NCI-H1048 (cell line): Measurements from ENCODE around the gene PLA2G6.
"Not testable (repeated sequence)": the region's sequence is repeated elsewhere in the genome, so short reads cannot be mapped to it uniquely, and the experiment has no call there.

Experiments used
- DNase-seq: peaks from one replicate; lab custom pipeline; 2025; lab: John Stamatoyannopoulos, UW

PLA2G6 gene

GRCh38 chr22:38129021-38129420 lies 52.6 kb downstream of the PLA2G6 start:
- no peak for DNase-seq

- DNase-seq, result no peak
These were observed 53.8 kb downstream of the PLA2G6 start for GRCh38 chr22:38127869-38128268.

GRCh38 chr22:38126928-38127668 lies 54.5 kb downstream of the PLA2G6 start:
- no peak for DNase-seq

GRCh38 chr22:38125751-38126201 lies 55.9 kb downstream of the PLA2G6 start:
- no peak for DNase-seq

GRCh38 chr22:38125038-38125610 lies 56.5 kb downstream of the PLA2G6 start:
- DNase-seq, result no peak

GRCh38 chr22:38124236-38124974 lies 57.2 kb downstream of the PLA2G6 start:
- DNase-seq, result no peak

GRCh38 chr22:38122616-38123015 lies 59.0 kb downstream of the PLA2G6 start:
- no peak for DNase-seq

- DNase-seq, result no peak
These were observed 61.1 kb downstream of the PLA2G6 start for GRCh38 chr22:38120359-38121110.

- not testable (repeated sequence) for DNase-seq
These were observed 62.9 kb downstream of the PLA2G6 start for GRCh38 chr22:38118747-38119146.

GRCh38 chr22:38118182-38118581 lies 63.4 kb downstream of the PLA2G6 start:
- DNase-seq, result no peak

GRCh38 chr22:38117556-38117955 lies 64.1 kb downstream of the PLA2G6 start:
- DNase-seq, result not testable (repeated sequence)

GRCh38 chr22:38115423-38116205 lies 66.0 kb downstream of the PLA2G6 start:
- DNase-seq, result no peak

GRCh38 chr22:38114484-38115398 lies 66.9 kb downstream of the PLA2G6 start:
- DNase-seq, result peak; percentile 45

GRCh38 chr22:38112381-38112780 lies 69.2 kb downstream of the PLA2G6 start:
- DNase-seq, result no peak

GRCh38 chr22:38111925-38112355 lies 69.7 kb downstream of the PLA2G6 start:
- DNase-seq, result no peak

- no peak for DNase-seq
These were observed 70.5 kb downstream of the PLA2G6 start for GRCh38 chr22:38110863-38111852.

- DNase-seq, result no peak
These were observed 71.4 kb downstream of the PLA2G6 start, which contains the start of gene BAIAP2L2 for GRCh38 chr22:38110008-38110862. Gene BAIAP2L2 (minus strand): TSS chr22:38110684. CDS start chr22:38110525, 159 bp downstream.
